ENCODE results near the gene POLR2E. TPM values are rescaled to one million over a fixed set of nuclear protein-coding genes. Genes with fewer than 3 reads are reported as not detected.
A peak's percentile ranks its signal among the peaks of the same experiment; 100 is the strongest.

POLR2E gene
- total and polyA plus RNA-seq, 10 of the 15 experiments (the other 5 are each of a cell fraction or from before 2014, with no cell fraction given) = 4.0 to 487 (median 200) TPM

DNA sequence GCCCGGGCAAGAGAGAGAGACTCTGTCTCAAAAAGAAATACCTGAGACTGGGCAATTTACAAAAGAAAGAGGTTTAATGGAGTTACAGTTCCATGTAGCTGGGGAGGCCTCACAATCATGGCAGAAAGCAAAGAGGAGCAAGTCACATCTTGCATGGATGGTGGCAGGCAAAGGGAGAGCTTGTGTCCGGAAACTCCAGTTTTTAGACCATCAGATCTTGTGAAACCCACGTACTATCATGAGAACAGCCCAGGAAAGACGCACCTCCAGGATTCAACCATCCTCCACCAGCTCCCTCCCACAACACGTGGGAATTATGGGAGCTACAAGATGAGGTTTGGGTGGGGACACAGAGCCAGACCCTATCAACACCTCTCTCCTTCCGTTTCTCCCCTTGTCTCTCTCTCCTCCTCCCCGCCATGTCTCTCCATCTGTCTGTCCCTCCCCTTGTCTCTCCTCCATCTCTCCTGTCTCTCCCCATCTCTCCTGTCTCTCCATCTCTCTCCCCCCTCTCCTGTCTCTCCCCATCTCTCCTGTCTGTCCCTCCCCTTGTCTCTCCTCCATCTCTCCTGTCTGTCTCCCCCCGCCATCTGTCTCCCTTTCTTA is 10.0 kb downstream of the POLR2E start:
- BruUV-seq (replicated peaks) = no TSS peak

More for the DNA sequence above, 10.0 kb downstream of the POLR2E start:
- RAD21 ChIA-PET (ENCODE audit: unreplicated experiment) = interaction anchor here (1.6 kb wide), 1 partner anchor 20 kb away, joined by 4 read pairs; no protein-coding TSS in a partner anchor
- peaks cover 32% of the 10 kb centered on the region for H3K4me1 ChIP-seq (ENCODE audit: control insufficient read depth, insufficient read depth, low read length)
- H3K9ac ChIP-seq (ENCODE audit: control insufficient read depth, insufficient read depth, low read length) = no peak overlapping the region
- CTCF ChIA-PET = no interaction called here
- peak; percentile 30; the same call in 1 of the 2 replicates for TF ChIP-seq POLR2AphosphoS5 (IDR thresholded peaks at IDR 0.05; ENCODE audit: low read length)
- TF ChIP-seq, protein P1, sequence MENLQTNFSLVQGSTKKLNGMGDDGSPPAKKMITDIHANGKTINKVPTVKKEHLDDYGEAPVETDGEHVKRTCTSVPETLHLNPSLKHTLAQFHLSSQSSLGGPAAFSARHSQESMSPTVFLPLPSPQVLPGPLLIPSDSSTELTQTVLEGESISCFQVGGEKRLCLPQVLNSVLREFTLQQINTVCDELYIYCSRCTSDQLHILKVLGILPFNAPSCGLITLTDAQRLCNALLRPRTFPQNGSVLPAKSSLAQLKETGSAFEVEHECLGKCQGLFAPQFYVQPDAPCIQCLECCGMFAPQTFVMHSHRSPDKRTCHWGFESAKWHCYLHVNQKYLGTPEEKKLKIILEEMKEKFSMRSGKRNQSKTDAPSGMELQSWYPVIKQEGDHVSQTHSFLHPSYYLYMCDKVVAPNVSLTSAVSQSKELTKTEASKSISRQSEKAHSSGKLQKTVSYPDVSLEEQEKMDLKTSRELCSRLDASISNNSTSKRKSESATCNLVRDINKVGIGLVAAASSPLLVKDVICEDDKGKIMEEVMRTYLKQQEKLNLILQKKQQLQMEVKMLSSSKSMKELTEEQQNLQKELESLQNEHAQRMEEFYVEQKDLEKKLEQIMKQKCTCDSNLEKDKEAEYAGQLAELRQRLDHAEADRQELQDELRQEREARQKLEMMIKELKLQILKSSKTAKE (IDR thresholded peaks at IDR 0.05; ENCODE audit: low read depth, poor library complexity, severe bottlenecking) = no peak
- TF ChIP-seq HDAC6 (IDR thresholded peaks at IDR 0.05; ENCODE audit: unreplicated experiment) = no peak
- no peak overlapping the region for H3K27ac ChIP-seq (ENCODE audit: control insufficient read depth, insufficient read depth)
- H3K9me3 ChIP-seq (replicated peaks; ENCODE audit: control insufficient read depth, insufficient read depth, low read length) = no peaks in the 10 kb centered on the region
- H3K36me3 ChIP-seq (ENCODE audit: control insufficient read depth in 2 of 2, insufficient read depth in 2 of 2, low read length in 1 of 2) = peaks cover 15 to 66% of the 10 kb centered on the region in 2 experiments
- DNase-seq (ENCODE audit: low read depth, low spot score) (no peak), FAIRE-seq (no peak), ATAC-seq (no peak)
- H3K79me2 ChIP-seq (ENCODE audit: control insufficient read depth, insufficient read depth, low read length) = no peaks in the 10 kb centered on the region; the same call in 1 of the 2 replicates
- no peaks in the 10 kb centered on the region; the same call in 1 of the 2 replicates for H4K20me1 ChIP-seq (ENCODE audit: control insufficient read depth, insufficient read depth)
- POLR2A ChIA-PET = interaction anchor here (0.5 to 4.9 kb wide), 7 partner anchors 9 to 269 kb away, joined by 3 to 23 read pairs (median 4); no protein-coding TSS in a partner anchor
- intact Hi-C loops (cut with micrococcal nuclease; ENCODE audit: unreplicated experiment) (no loop called here), in situ Hi-C loops (cut with MboI) (no loop called here)
- no peaks in the 10 kb centered on the region for H3K27me3 ChIP-seq (replicated peaks in 1 of 2; ENCODE audit: control insufficient read depth in 2 of 2, insufficient read depth in 2 of 2, low read length in 1 of 2)
- SMC1A ChIA-PET (ENCODE audit: uncharacterized antibody, unreplicated experiment) = interaction anchor here (1.0 kb wide), 1 partner anchor 27 kb away, joined by 3 read pairs; no protein-coding TSS in a partner anchor
- H3K4me2 ChIP-seq (ENCODE audit: control insufficient read depth, insufficient read depth) = no peak overlapping the region
- no peak overlapping the region for H3K4me3 ChIP-seq
- H2AFZ ChIP-seq (ENCODE audit: control insufficient read depth, low read depth, low read length) = no peak overlapping the region
- 81% methylated on average over 7 of the region's 8 CpGs for WGBS (ENCODE audit: insufficient coverage, insufficient replicate concordance, low lambda C conversion rate, missing lambda C conversion rate)

Measured in GM12878 (cell line).